H9 (cell line): Measurements from ENCODE around the gene SYTL1. TPM values are rescaled to one million over a fixed set of nuclear protein-coding genes. Genes with fewer than 3 reads are reported as not detected.
A peak's percentile ranks its signal among the peaks of the same experiment; 100 is the strongest.

Source experiments
- DNase-seq: peaks from one replicate; pipeline ENCODE4 v3.0.0-alpha.2; 2017
- H2AFZ ChIP-seq: one replicate; pipeline ENCODE4 v1.6.1; 2013; ENCODE audit warnings: mild to moderate bottlenecking, low read length, control low read depth, moderate library complexity
- H2AK5ac ChIP-seq: 2 replicates; pipeline ENCODE4 v1.6.1; 2013; ENCODE audit warnings: low read length, control low read depth, mixed read lengths; ENCODE audit not compliant: insufficient read length
- H2BK120ac ChIP-seq: one replicate; pipeline ENCODE4 v1.6.1; 2013; ENCODE audit warnings: low read depth, mild to moderate bottlenecking, low read length, control low read depth, inconsistent platforms; ENCODE audit not compliant: poor library complexity, severe bottlenecking
- H2BK12ac ChIP-seq: 2 replicates; pipeline ENCODE4 v1.6.1; 2013; ENCODE audit warnings: low read length, control low read depth, mixed read lengths, low read depth; ENCODE audit not compliant: insufficient read length
- H2BK15ac ChIP-seq: 2 replicates; pipeline ENCODE4 v1.6.1; 2013; ENCODE audit warnings: low read depth, low read length, control low read depth
- H2BK20ac ChIP-seq: one replicate; pipeline ENCODE4 v1.6.1; 2013; ENCODE audit warnings: low read depth, mild to moderate bottlenecking, low read length, control low read depth, inconsistent platforms; ENCODE audit not compliant: poor library complexity, severe bottlenecking
- H2BK5ac ChIP-seq: 2 replicates; pipeline ENCODE4 v1.6.1; 2013; ENCODE audit warnings: low read length, control low read depth, mixed read lengths; ENCODE audit not compliant: insufficient read length
- H3K14ac ChIP-seq: 2 replicates; pipeline ENCODE4 v1.6.1; 2013; ENCODE audit warnings: low read length, control low read depth; ENCODE audit not compliant: insufficient read depth
- H3K18ac ChIP-seq: 2 replicates; pipeline ENCODE4 v1.6.1; 2013; ENCODE audit warnings: low read depth, mild to moderate bottlenecking, mixed read lengths, low read length, control low read depth; ENCODE audit not compliant: insufficient read length
- H3K23ac ChIP-seq: 2 replicates; pipeline ENCODE4 v1.6.1; 2013; ENCODE audit warnings: low read length, control low read depth, mixed read lengths, low read depth; ENCODE audit not compliant: insufficient read length
- H3K23me2 ChIP-seq: 2 replicates; pipeline ENCODE4 v1.6.1; 2013; ENCODE audit warnings: low read depth, mild to moderate bottlenecking, mixed read lengths, low read length, control low read depth; ENCODE audit not compliant: insufficient read length, poor library complexity, severe bottlenecking
- H3K27ac ChIP-seq: 2 replicates; pipeline ENCODE4 v1.5.1; 2013; ENCODE audit warnings: low read length, control low read depth, mixed read lengths, low read depth; ENCODE audit not compliant: insufficient read length
- H3K27me3 ChIP-seq: 2 replicates; pipeline ENCODE4 v1.6.1; 2013; ENCODE audit warnings: low read length, control low read depth, inconsistent platforms; ENCODE audit not compliant: insufficient read depth
- H3K4ac ChIP-seq: 2 replicates; pipeline ENCODE4 v1.6.1; 2013; ENCODE audit warnings: low read depth, mild to moderate bottlenecking, control low read depth, inconsistent platforms, low read length, moderate library complexity
- H3K4me1 ChIP-seq: 2 replicates; pipeline ENCODE4 v1.6.1; 2013; ENCODE audit warnings: low read length, control low read depth, inconsistent platforms; ENCODE audit not compliant: insufficient read depth
- H3K4me2 ChIP-seq: 2 replicates; pipeline ENCODE4 v1.6.1; 2013; ENCODE audit warnings: low read length, control low read depth, mixed read lengths; ENCODE audit not compliant: insufficient read length, insufficient read depth
- H3K56ac ChIP-seq: 2 replicates; pipeline ENCODE4 v1.6.1; 2013; ENCODE audit warnings: low read depth, mild to moderate bottlenecking, mixed read lengths, low read length, control low read depth; ENCODE audit not compliant: insufficient read length
- H3K79me1 ChIP-seq: 2 replicates; pipeline ENCODE4 v1.6.1; 2013; ENCODE audit warnings: low read depth, mild to moderate bottlenecking, moderate library complexity, low read length, control low read depth, inconsistent platforms; ENCODE audit not compliant: insufficient read depth, poor library complexity, severe bottlenecking
- H3K79me2 ChIP-seq: 2 replicates; pipeline ENCODE4 v1.6.1; 2013; ENCODE audit warnings: low read length, control low read depth, inconsistent platforms; ENCODE audit not compliant: insufficient read depth
- H3K9ac ChIP-seq: 2 replicates; pipeline ENCODE4 v1.6.1; 2013; ENCODE audit warnings: low read length, control low read depth, mixed read lengths; ENCODE audit not compliant: insufficient read length; ENCODE audit errors: extremely low read depth
- H3K9me3 ChIP-seq: one replicate; pipeline ENCODE4 v1.6.1; 2013; ENCODE audit warnings: low read depth, low read length, inconsistent platforms; ENCODE audit not compliant: control insufficient read depth
- H3T11ph ChIP-seq: one replicate; pipeline ENCODE4 v1.6.1; 2013; ENCODE audit warnings: mild to moderate bottlenecking, low read length, control low read depth, inconsistent platforms
- H4K20me1 ChIP-seq: one replicate; pipeline ENCODE4 v1.6.1; 2013; ENCODE audit not compliant: control insufficient read depth, insufficient read length, insufficient read depth
- H4K5ac ChIP-seq: 2 replicates; pipeline ENCODE4 v1.6.1; 2013; ENCODE audit warnings: low read depth, mild to moderate bottlenecking, mixed read lengths, low read length, control low read depth; ENCODE audit not compliant: insufficient read length
- H4K8ac ChIP-seq: replicated peaks from 2 replicates; pipeline ENCODE4 v1.6.1; 2013; ENCODE audit warnings: low read length, control low read depth, mixed read lengths, low read depth; ENCODE audit not compliant: insufficient read length
- H4K91ac ChIP-seq: 2 replicates; pipeline ENCODE4 v1.6.1; 2013; ENCODE audit warnings: low read depth, mild to moderate bottlenecking, moderate library complexity, mixed read lengths, low read length, control low read depth; ENCODE audit not compliant: insufficient read length
- H3K27ac Mint-ChIP-seq, 3 experiments: 2 replicates in 2 of 3; 3 replicates in 1 of 3; pipeline ENCODE4 v1.8.0; 2020 to 2021; ENCODE audit warnings: mixed read lengths in 3 of 3, mild to moderate bottlenecking in 1 of 3, moderate library complexity in 1 of 3
- H3K27me3 Mint-ChIP-seq: 2 replicates; pipeline ENCODE4 v1.8.0; 2021; ENCODE audit warnings: low read depth, mild to moderate bottlenecking, moderate library complexity, mixed read lengths
- H3K36me3 Mint-ChIP-seq, 3 experiments: 2 replicates in 2 of 3; 3 replicates in 1 of 3; pipeline ENCODE4 v1.8.0; 2020 to 2021; ENCODE audit warnings: low read depth in 3 of 3, mixed read lengths in 3 of 3; ENCODE audit not compliant: insufficient read depth in 1 of 3
- H3K4me1 Mint-ChIP-seq, 2 experiments: 2 replicates each; pipeline ENCODE4 v1.8.0; 2020; ENCODE audit warnings: mixed read lengths in 2 of 2
- H3K4me3 Mint-ChIP-seq, 2 experiments: 2 replicates in 1 of 2; 3 replicates in 1 of 2; pipeline ENCODE4 v1.8.0; 2020 to 2021; ENCODE audit warnings: mild to moderate bottlenecking in 2 of 2, mixed read lengths in 2 of 2, moderate library complexity in 1 of 2
- H3K9me3 Mint-ChIP-seq, 2 experiments: 2 replicates in 1 of 2; 3 replicates in 1 of 2; pipeline ENCODE4 v1.8.0; 2020; ENCODE audit warnings: mild to moderate bottlenecking in 2 of 2, mixed read lengths in 2 of 2, moderate library complexity in 1 of 2
- WGBS: extraction: QIAGEN DNeasy Blood & Tissue Kit; methylation state at CpG from one replicate; pipeline ENCODE4 v1.1.7; 2013; ENCODE audit warnings: missing lambda C conversion rate, low lambda C conversion rate, mixed read lengths; ENCODE audit not compliant: insufficient read length; ENCODE audit errors: extremely low coverage; 5-methylcytosine and 5-hydroxymethylcytosine counted together
- total RNA-seq: library from RNA; stranded (reverse); gene quantifications from 2 replicates; pipeline ENCODE4 v1.2.1, GENCODE V29; 2021
- TF ChIP-seq, protein P1 (sequence below): fragments of 200-600 bp; sonication (generic); conservative IDR thresholded peaks from 3 replicates; pipeline ENCODE4 v1.8.0; 2021; ENCODE audit warnings: antibody characterized with exemption, mild to moderate bottlenecking

SYTL1 gene
- total RNA-seq, 1 experiment from 2014 or later: 12.0 TPM

DNA sequence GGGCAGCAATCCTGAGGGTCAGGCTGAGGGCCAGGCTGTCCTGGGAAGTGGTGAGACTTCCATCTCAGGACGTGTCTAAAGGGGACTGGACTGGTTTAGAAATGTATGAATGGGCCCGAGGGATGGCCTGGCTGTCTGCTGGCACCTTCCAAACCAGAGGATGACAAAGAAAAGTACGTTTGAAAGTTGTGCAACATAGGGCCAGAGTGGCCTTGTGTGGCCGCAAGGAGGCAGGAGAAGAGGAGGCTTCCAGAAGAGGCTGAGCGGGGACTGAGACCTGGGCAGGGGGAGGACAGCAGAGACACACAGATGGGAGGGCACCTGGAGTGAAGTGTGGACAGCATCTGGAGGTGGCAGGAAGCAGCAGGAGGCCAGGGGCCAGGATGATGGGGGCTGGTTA, 2.6 kb upstream of the SYTL1 start:
- no CpG with 5 or more reads among the region's 5 CpGs for WGBS
- Mint-ChIP-seq H3K4me3 (no peak overlapping the region), H3K27ac (peak overlapping the region in 1 of 3 experiments; percentile 11; a peak in 3 of 7 replicates), H3K36me3 (peaks cover 16 to 30% (median 25%) of the 10 kb centered on the region in 3 experiments; a peak in 6 of 7 replicates), H3K4me1 (peaks cover 38 to 43% of the 10 kb centered on the region in 2 experiments), H3K9me3 (no peaks in the 10 kb centered on the region), H3K27me3 (peaks cover 2% of the 10 kb centered on the region)
- Histone ChIP-seq H3K9me3 (no peaks in the 10 kb centered on the region), H3K9ac (no peak overlapping the region), H3K56ac (no peak overlapping the region), H3K4me1 (no peaks in the 10 kb centered on the region; the same call in 1 of the 2 replicates), H2BK12ac (no peak overlapping the region), H3K79me1 (no peaks in the 10 kb centered on the region), H4K91ac (no peak overlapping the region), H3K27me3 (no peaks in the 10 kb centered on the region), H3K4ac (no peak overlapping the region), H3K14ac (no peak overlapping the region), H2BK120ac (no peak overlapping the region), H3K79me2 (no peaks in the 10 kb centered on the region), H3K18ac (no peak overlapping the region), H2BK20ac (no peak overlapping the region), H3K23me2 (no peaks in the 10 kb centered on the region), H2BK15ac (no peak overlapping the region), H2BK5ac (no peak overlapping the region), H3K27ac (no peak overlapping the region), H3K4me2 (no peak overlapping the region), H2AFZ (no peak overlapping the region), H2AK5ac (no peak overlapping the region), H4K5ac (no peak overlapping the region), H3T11ph (no peak overlapping the region), H4K8ac (no peak overlapping the region), H3K23ac (no peak overlapping the region), H4K20me1 (no peaks in the 10 kb centered on the region)
- no peak for DNase-seq
- TF ChIP-seq, protein P1, sequence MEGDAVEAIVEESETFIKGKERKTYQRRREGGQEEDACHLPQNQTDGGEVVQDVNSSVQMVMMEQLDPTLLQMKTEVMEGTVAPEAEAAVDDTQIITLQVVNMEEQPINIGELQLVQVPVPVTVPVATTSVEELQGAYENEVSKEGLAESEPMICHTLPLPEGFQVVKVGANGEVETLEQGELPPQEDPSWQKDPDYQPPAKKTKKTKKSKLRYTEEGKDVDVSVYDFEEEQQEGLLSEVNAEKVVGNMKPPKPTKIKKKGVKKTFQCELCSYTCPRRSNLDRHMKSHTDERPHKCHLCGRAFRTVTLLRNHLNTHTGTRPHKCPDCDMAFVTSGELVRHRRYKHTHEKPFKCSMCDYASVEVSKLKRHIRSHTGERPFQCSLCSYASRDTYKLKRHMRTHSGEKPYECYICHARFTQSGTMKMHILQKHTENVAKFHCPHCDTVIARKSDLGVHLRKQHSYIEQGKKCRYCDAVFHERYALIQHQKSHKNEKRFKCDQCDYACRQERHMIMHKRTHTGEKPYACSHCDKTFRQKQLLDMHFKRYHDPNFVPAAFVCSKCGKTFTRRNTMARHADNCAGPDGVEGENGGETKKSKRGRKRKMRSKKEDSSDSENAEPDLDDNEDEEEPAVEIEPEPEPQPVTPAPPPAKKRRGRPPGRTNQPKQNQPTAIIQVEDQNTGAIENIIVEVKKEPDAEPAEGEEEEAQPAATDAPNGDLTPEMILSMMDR: no peak
